GM21528 (cell line): ENCODE data around the gene MYMX.

Experiments
- ATAC-seq: cut with Tn5 transposase; IDR thresholded peaks from one replicate; pipeline ENCODE4 v1.9.1; 2021; ENCODE audit warnings: mild to moderate bottlenecking, moderate library complexity; ENCODE audit not compliant: unreplicated experiment, low FRiP score

Gene MYMX

GRCh38 chr6:44262467-44263353 lies 46.0 kb downstream of the MYMX start:
- no peak for ATAC-seq

GRCh38 chr6:44263354-44264100 lies 46.8 kb downstream of the MYMX start:
- no peak for ATAC-seq

GRCh38 chr6:44264154-44265006 lies 47.7 kb downstream of the MYMX start:
- peak; percentile 31 for ATAC-seq

GRCh38 chr6:44265007-44265721 lies 48.4 kb downstream of the MYMX start, which contains the start of gene NFKBIE:
Gene NFKBIE (minus strand): TSS chr6:44265551. CDS start chr6:44265346, 205 bp downstream.
- peak; percentile 40 for ATAC-seq

DNA sequence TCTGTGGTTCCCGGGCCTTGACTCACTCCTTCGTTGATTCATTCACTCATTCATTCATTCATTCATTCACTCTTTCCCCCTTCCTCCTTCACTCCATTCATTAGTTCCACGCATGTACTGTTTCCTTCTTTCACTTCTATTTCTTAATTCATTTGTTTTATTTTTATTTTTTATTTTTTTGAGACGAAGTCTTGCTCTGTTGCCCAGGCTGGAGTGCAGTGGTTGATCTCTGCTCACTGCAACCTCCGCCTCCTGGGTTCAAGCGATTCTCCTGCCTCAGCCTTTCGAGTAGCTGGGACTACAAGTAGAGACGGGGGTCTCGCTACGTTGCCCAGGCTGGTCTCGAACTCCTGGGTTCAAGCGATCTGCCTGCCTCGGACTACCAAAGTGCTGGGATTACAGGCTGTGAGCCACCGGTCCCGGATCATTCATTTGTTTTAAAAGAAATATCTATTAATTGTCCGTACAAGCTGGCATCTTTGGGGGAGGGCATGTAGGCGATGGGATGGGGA lies 49.1 kb downstream of the MYMX start:
- no peak for ATAC-seq

DNA sequence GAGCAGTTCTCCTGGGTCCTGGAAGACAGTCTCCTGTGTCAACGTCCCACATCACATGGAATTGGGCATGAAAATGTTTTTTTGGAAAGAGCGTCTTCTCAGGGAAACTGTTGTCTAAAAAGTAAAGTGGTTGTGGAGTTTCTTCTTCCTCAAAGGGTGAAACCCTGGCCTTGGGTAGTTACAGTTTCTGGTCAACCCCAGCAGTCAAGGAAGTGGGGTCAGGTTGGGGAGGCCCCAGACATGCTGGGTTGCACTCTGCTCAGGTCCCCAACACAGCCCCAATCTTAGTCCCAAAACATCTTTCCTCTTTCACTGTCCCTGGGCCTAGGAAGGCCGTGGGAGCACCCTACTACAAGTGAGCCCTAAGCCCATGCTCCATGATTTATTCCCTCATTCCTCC lies 49.6 kb downstream of the MYMX start:
- no peak for ATAC-seq

GRCh38 chr6:44267252-44267651 lies 50.5 kb downstream of the MYMX start:
- no peak for ATAC-seq
